ENCODE measurements around the gene DYSF.

Gene DYSF

DNA sequence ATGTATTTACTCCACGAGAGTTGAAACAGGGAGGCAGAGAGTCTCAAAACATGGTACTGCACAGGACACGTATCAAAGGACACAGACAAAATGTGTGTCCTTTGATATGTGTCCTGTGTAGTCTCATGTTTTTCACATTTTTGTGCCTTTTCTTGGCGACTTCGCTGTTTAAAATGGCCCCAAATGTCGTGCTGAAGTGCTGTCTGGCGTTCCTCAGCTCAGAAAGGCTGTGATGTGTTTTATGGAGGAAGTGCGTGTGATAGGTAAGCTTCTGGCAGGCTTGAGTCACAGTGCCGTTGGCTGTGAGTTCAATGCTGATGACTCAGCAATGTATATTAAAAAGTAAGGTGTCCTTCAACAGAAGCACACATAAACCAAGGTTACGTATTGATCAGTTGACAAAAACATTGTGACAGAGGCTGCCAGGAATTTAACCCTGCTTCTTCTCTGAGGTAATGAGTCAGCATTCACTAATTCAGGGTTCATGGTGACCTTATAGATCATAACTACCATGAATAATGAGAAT is 78.2 kb downstream of the DYSF start:
- peak; percentile 77 for DNase-seq

- DNase-seq, result no peak
Observed at GRCh38 chr2:71532327-71532726, 79.0 kb downstream of the DYSF start.

DNA sequence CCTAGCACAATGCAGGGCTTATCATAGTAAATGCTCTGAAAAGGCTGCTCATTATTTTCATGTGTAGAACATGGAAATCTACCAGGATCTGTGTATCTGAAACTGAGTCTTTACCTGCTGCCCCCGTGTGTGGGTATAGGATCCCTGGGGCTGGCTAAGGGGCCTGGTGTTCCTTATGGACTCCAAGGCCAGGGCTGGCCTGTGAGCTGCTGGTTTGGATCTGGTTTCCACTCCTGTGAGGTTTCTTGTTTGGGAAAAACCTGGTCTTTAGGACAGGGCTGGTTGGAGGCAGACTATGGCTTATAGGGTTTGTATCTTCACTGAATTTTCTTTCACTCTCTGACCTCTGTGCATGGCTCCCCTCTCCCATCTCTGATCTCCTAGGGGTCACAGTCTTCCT is 80.8 kb downstream of the DYSF start:
- DNase-seq, result no peak

- DNase-seq, result no peak
Observed at GRCh38 chr2:71534826-71535225, 81.5 kb downstream of the DYSF start.

GRCh38 chr2:71535526-71535925 is 82.2 kb downstream of the DYSF start:
- DNase-seq, result no peak

GRCh38 chr2:71536226-71536671 is 82.9 kb downstream of the DYSF start:
- no peak for DNase-seq

- DNase-seq, result no peak
Observed at GRCh38 chr2:71538241-71538640, 84.9 kb downstream of the DYSF start.

- no peak for DNase-seq
Observed at GRCh38 chr2:71538656-71539265, 85.4 kb downstream of the DYSF start.

DNA sequence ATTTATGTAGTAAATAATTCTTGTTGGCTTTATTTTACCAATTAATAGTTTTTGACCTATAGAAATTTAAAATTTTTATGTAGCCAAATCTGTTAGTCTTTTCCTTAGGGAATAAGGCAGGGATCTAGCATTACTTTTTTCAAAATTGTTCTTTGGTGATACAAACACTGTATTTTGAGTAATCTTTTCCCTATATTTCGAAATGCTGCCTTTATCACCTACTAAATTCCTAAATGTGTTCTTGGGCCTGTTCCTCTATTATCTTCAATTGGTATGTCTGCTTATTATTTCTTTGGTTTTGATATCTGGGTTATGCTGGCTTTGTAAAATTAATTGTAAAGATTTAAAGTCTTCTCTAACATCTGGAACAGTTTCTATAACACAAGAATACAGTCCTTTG is 87.5 kb downstream of the DYSF start:
- DNase-seq, result no peak

DNA sequence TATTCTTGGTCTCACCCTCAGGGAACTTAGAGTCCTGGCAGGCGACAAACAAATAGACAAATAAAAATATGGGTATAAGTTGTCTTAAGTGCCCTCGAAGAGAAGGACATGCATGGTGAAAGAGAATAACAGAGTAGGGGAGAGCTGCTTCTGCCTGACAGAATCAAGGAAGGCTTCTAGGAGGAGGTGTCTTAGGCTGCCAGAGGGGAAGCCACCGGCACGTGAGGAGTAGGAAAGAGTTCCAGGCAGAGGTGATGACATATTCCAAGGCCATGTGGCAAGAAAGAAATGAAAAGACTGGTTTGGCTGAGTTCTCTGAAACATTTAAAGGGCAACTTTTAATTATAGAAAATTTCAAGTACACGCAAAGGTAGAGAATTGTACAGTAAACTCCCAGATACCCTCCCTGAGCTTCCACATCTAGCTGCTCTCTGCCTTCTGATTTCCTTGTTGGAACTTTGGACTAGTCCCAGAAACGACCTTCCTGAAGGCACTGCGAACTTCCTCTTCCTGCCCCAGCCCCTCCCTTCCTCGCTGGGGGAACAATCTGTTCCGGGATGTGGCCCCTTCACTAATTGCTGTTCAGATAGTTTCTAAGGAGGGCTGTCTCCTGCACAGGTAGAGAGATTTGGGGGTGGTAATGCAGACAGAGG is 91.7 kb downstream of the DYSF start:
- DNase-seq, result no peak

DNA sequence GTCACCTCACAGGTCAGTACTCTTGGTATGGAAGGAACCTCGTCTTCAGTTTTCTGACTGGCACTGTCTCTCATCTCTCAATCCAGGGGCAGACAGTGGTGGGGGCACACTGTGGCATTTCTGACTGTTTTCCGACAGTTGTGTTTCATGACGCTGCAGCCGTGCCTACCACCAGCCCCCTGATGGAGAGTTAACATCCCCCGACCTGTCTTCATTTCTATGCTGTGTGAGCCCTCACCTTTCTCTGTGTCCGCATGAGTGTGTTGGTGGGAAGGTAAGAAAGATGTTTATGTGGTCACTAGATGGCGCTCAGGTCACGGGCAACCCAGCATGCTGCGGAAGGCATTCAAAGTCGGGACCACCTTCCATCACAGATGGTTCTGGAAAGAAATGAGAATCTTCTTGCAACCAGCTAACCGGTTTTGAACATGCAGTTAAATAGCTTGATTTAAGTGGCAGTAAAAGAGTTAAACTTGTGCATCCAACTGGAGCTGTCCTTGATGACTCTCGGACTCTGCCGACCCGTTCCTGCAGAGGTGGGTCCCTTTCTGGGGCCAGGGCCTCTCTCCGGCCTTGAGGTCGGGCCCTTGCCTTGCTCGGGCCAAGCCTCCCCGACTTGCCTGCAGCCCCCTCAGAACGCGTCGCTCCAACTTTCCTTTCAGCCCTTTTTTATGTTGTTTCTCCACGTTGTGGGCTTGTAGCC is 92.4 kb downstream of the DYSF start:
- DNase-seq, result peak; percentile 64

DNA sequence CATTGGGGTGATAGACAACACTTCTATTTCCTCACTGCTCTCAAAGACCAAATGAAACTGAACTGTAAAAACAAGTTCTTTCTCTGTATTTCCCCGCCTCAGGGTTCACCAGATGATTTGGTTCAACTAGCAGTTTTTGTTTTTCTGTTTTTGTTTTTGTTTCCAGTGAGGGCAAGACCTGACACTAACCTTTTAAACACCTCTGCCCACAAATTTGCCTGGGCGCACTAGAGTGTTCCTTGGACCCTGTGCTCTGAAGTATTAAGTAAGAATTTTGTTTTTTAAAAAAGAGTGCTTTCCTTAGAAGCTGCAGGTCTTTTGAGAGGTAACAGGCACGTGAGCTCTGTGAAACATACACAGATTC is 92.9 kb downstream of the DYSF start:
- no peak for DNase-seq

- no peak for DNase-seq
Observed at GRCh38 chr2:71546777-71547281, 93.5 kb downstream of the DYSF start.

GRCh38 chr2:71547616-71548285 is 94.4 kb downstream of the DYSF start:
- DNase-seq, result no peak

- peak; percentile 68 for DNase-seq
Observed at GRCh38 chr2:71548646-71549425, 95.5 kb downstream of the DYSF start.

DNA sequence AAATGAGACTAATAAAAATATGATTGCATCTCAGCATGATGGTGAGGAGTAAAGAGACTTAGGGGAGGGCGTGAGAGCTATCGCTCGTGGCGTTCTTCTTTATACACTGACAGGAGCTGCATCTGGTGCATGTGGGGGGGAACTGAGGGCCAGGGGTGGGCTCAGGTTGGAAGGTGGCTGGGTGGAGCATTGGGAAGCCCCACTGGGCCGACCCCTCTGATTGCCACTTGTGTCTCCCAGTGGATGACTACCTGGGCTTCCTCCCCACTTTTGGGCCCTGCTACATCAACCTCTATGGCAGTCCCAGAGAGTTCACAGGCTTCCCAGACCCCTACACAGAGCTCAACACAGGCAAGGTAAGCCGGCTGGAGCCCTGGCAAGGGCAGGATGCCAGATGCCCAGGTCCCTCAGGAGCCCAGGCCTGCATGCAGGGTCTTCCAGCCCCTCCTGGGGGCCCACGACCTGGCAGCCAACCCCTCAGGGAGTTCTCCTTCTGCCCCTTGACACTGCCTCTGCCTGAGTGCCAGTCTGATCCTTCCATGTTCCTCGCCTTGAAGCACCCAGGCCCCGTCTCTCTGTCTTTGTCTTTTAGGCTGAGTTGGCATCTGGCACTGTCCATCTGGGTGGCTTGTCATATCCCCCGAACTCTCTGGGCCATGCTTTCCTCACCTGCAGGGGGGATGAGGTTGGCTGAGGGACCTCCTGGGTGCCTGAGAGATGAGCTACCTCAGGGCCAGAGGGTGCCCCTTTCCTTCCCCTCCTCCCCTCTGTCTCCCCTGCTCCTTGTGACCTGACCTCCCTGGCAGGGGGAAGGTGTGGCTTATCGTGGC is 97.7 kb downstream of the DYSF start:
- no peak for DNase-seq

GRCh38 chr2:71551631-71551915 is 98.2 kb downstream of the DYSF start:
- DNase-seq, result no peak

- DNase-seq, result no peak
Observed at GRCh38 chr2:71552356-71552755, 99.0 kb downstream of the DYSF start.

GRCh38 chr2:71552861-71553301 is 99.5 kb downstream of the DYSF start:
- DNase-seq, result no peak

- no peak for DNase-seq
Observed at GRCh38 chr2:71554028-71554705, 100.8 kb downstream of the DYSF start.

- no peak for DNase-seq
Observed at GRCh38 chr2:71554706-71555056, 101.3 kb downstream of the DYSF start.

Data from EL (cell line).